Adrenal gland (tissue), 5 donors: ENCODE data around the gene SMCR8.

Experiments
- POLR2A ChIP-seq, 2 donors: fragments of 450-650 bp; IDR thresholded peaks; one replicate each; pipeline ENCODE4 v1.6.1; 2017; ENCODE audit warnings: antibody characterized with exemption in 2 of 2, mild to moderate bottlenecking in 2 of 2, moderate library complexity in 1 of 2
- TF ChIP-seq, protein P1 (sequence below), 6 experiments: fragments of 450-650 bp in 4 of 6; fragments of 200-600 bp in 2 of 6; sonication (generic) in 1 of 6; IDR thresholded peaks; 1 replicate in 5 of 6; 2 replicates in 1 of 6; pipeline versions ENCODE4 v1.5.1 to v1.8.0; 2016 to 2021; ENCODE audit warnings: antibody characterized with exemption in 6 of 6, mild to moderate bottlenecking in 2 of 6, moderate library complexity in 1 of 6
- donor health status: DM: no; HTN: no; CAD: no.

DNA sequence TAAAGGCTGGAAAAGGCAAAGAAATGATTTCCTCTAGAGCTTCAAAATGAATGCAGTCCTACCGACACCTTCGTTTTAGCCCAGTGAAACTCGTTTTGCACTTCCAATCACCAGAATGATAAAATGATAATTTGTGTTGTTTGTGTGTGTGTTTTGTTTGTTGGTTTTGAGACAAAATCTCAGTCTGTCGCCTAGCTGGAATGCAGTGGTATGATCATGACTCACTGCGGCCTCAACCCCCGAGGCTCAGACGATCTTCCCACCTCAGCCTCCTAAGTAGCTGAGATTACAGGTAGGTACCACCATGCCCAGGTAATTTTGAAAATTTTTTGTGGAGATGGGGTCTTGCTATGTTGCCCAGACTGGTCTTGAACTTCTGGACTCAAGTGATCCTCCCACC, 59.1 kb downstream of the SMCR8 start:
- TF ChIP-seq, protein P1, sequence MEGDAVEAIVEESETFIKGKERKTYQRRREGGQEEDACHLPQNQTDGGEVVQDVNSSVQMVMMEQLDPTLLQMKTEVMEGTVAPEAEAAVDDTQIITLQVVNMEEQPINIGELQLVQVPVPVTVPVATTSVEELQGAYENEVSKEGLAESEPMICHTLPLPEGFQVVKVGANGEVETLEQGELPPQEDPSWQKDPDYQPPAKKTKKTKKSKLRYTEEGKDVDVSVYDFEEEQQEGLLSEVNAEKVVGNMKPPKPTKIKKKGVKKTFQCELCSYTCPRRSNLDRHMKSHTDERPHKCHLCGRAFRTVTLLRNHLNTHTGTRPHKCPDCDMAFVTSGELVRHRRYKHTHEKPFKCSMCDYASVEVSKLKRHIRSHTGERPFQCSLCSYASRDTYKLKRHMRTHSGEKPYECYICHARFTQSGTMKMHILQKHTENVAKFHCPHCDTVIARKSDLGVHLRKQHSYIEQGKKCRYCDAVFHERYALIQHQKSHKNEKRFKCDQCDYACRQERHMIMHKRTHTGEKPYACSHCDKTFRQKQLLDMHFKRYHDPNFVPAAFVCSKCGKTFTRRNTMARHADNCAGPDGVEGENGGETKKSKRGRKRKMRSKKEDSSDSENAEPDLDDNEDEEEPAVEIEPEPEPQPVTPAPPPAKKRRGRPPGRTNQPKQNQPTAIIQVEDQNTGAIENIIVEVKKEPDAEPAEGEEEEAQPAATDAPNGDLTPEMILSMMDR (IDR thresholded peaks at IDR 0.05), result no peak
- no peak for TF ChIP-seq POLR2A (IDR thresholded peaks at IDR 0.05)
